ENCODE measurements around the gene GNG3. TPM values are rescaled to one million over a fixed set of nuclear protein-coding genes. Genes with fewer than 3 reads are reported as not detected.

Gene GNG3
- total RNA-seq, 1 experiment from 2014 or later = 0.41 TPM

GRCh38 chr11:62757846-62758788 lies 50.6 kb downstream of the GNG3 start:
- DNase-seq (ENCODE audit: low spot score) = no peak

Other genes starting within 250 kb of the GNG3 start
- gene AHNAK, start 160.9 kb upstream of the GNG3 start, total RNA-seq (2014; rRNA removed; shearing (Covaris generic)) = 47.0 and 60.1 TPM in 2 replicates
- 1,742 and 1,908 TPM in 2 replicates for gene EEF1G, start 133.8 kb upstream of the GNG3 start, total RNA-seq (2014; rRNA removed; shearing (Covaris generic))
- 2.3 and 5.4 TPM in 2 replicates for gene TUT1, start 116.2 kb upstream of the GNG3 start, total RNA-seq (2014; rRNA removed; shearing (Covaris generic))
- 96.1 and 108 TPM in 2 replicates for gene MTA2, start 105.8 kb upstream of the GNG3 start, total RNA-seq (2014; rRNA removed; shearing (Covaris generic))
- gene EML3, start 94.9 kb upstream of the GNG3 start, total RNA-seq (2014; rRNA removed; shearing (Covaris generic)) = 10.1 and 13.8 TPM in 2 replicates
- gene ROM1, start 94.4 kb upstream of the GNG3 start, total RNA-seq (2014; rRNA removed; shearing (Covaris generic)) = 4.2 and 11.4 TPM in 2 replicates
- gene B3GAT3, start 85.7 kb upstream of the GNG3 start, total RNA-seq (2014; rRNA removed; shearing (Covaris generic)) = 13.5 and 26.0 TPM in 2 replicates
- 142 and 153 TPM in 2 replicates for gene GANAB, start 61.1 kb upstream of the GNG3 start, total RNA-seq (2014; rRNA removed; shearing (Covaris generic))
- 14.5 and 16.0 TPM in 2 replicates for gene INTS5, start 54.4 kb upstream of the GNG3 start, total RNA-seq (2014; rRNA removed; shearing (Covaris generic))
- 100 and 130 TPM in 2 replicates for gene C11orf98, start 42.5 kb upstream of the GNG3 start, total RNA-seq (2014; rRNA removed; shearing (Covaris generic))
- 7.0 and 8.4 TPM in 2 replicates for gene CSKMT, start 42.4 kb upstream of the GNG3 start, total RNA-seq (2014; rRNA removed; shearing (Covaris generic))
- gene UQCC3, start 36.0 kb upstream of the GNG3 start, total RNA-seq (2014; rRNA removed; shearing (Covaris generic)) = 9.1 and 12.2 TPM in 2 replicates
- 3.7 and 5.1 TPM in 2 replicates for gene LBHD1, start 35.4 kb upstream of the GNG3 start, total RNA-seq (2014; rRNA removed; shearing (Covaris generic))
- gene UBXN1, start 28.6 kb upstream of the GNG3 start, total RNA-seq (2014; rRNA removed; shearing (Covaris generic)) = 93.7 and 110 TPM in 2 replicates
- 0.14 TPM in 1 of 2 replicates, not detected in the other for gene LRRN4CL, start 18.1 kb upstream of the GNG3 start, total RNA-seq (2014; rRNA removed; shearing (Covaris generic))
- gene BSCL2, start 252 bp upstream of the GNG3 start, total RNA-seq (2014; rRNA removed; shearing (Covaris generic)) = 128 TPM in 2 replicates
- 4.7 and 5.0 TPM in 2 replicates for gene HNRNPUL2, start 19.8 kb downstream of the GNG3 start, total RNA-seq (2014; rRNA removed; shearing (Covaris generic))
- 35.0 and 46.9 TPM in 2 replicates for gene TTC9C, start 20.8 kb downstream of the GNG3 start, total RNA-seq (2014; rRNA removed; shearing (Covaris generic))
- gene ZBTB3, start 46.5 kb downstream of the GNG3 start, total RNA-seq (2014; rRNA removed; shearing (Covaris generic)) = 6.9 and 7.5 TPM in 2 replicates
- gene POLR2G, start 53.9 kb downstream of the GNG3 start, total RNA-seq (2014; rRNA removed; shearing (Covaris generic)) = 140 and 182 TPM in 2 replicates
- gene TAF6L, start 63.7 kb downstream of the GNG3 start, total RNA-seq (2014; rRNA removed; shearing (Covaris generic)) = 15.0 and 19.1 TPM in 2 replicates
- gene TMEM179B, start 79.7 kb downstream of the GNG3 start, total RNA-seq (2014; rRNA removed; shearing (Covaris generic)) = 77.5 and 85.5 TPM in 2 replicates
- 43.1 and 62.4 TPM in 2 replicates for gene TMEM223, start 84.3 kb downstream of the GNG3 start, total RNA-seq (2014; rRNA removed; shearing (Covaris generic))
- gene NXF1, start 97.8 kb downstream of the GNG3 start, total RNA-seq (2014; rRNA removed; shearing (Covaris generic)) = 25.1 and 31.1 TPM in 2 replicates
- 22.3 and 26.3 TPM in 2 replicates for gene STX5, start 124.4 kb downstream of the GNG3 start, total RNA-seq (2014; rRNA removed; shearing (Covaris generic))
- not detected in 2 replicates for gene TEX54, start 125.2 kb downstream of the GNG3 start, total RNA-seq (2014; rRNA removed; shearing (Covaris generic))
- gene WDR74, start 131.9 kb downstream of the GNG3 start, total RNA-seq (2014; rRNA removed; shearing (Covaris generic)) = 60.1 and 63.7 TPM in 2 replicates
- gene SLC3A2, start 173.2 kb downstream of the GNG3 start, total RNA-seq (2014; rRNA removed; shearing (Covaris generic)) = 478 and 499 TPM in 2 replicates
- not detected in 2 replicates for gene CHRM1, start 213.7 kb downstream of the GNG3 start, total RNA-seq (2014; rRNA removed; shearing (Covaris generic))

All from H4 (cell line).